Hematopoietic multipotent progenitor cell treated with erythropoietin and hydrocortisone succinate and interleukin-3 and kit ligand, for 6 days (in vitro differentiated cells): ENCODE measurements around the gene SLC35F1.
"Not testable (repeated sequence)": the region's sequence is repeated elsewhere in the genome, so short reads cannot be mapped to it uniquely, and the experiment has no call there.

Experiments
- DNase-seq: peaks from one replicate; pipeline ENCODE4 v3.0.0-alpha.2; 2015

The SLC35F1 gene

DNA sequence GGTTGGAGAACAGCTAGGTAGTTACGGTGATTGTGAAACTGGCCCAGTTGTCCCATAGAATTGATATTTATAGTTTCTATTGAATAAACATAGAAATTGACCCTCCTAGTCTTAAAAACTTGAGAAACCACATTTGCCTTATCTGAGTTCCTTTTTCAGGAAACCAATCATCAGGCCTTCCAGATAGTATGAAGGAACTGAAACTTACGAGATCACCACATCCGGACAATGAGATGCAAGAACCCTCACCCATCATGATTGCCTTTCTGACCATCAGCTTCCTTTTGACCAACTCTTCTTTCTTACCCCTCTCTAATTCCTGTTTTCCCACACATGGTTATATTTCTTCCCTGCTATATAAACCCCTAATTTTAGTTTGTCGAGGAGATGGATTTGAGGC, 21.8 kb downstream of the SLC35F1 start:
- no peak for DNase-seq

DNA sequence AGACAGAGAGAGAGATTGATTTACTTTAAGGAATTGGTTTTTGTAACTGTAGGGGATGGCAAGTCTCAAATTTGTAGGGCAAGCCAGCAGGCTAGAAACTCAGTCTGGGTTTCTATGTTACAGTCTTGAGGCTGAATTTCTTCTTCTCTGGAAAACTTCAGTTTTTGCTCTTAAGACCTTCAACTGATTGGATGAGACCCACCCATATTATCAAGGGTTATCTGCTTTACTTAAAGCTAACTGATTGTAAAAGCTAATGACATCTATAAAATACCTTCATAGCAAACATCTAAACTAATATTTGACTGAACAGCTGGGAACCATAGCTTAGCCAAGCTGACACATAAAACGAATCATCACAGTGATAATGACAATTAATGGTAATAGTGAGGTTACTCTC, 22.4 kb downstream of the SLC35F1 start:
- no peak for DNase-seq

DNA sequence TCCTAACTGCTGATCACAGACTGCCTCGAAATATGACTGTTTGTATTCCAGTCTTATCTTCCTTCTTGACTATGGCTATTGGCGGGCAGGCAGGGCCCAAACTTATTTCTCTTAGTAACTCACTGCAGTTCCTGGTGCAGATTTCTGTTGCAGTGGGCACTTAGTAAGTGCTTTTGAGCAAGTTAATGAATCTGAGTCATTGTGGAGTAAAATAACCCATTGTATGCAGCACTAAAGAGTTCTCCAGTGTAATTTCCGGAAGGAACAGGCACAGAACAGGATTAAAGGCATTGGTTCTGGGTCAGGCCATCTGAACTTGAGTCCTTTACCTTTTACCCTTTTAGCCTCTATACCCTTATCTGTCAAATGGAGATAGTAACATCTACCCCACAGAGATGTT, 23.6 kb downstream of the SLC35F1 start:
- no peak for DNase-seq

DNA sequence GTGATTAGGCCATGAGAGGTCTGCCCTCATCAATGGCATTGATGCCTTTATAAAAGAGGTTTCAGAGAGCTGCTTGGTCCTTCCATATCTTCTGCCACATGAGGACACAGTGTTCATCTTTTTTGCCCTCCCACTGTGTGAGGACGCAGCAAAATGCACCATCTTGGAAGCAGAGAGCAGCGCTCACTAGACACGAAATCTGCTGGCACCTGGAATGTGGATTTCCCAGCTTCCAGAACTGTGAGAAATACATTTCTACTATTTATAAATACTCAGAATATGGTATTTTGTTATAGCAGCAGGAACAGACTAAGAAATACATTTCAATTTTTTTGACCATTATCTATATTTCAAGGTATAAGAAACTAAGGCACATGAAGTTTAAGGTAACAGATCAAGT, 24.9 kb downstream of the SLC35F1 start:
- DNase-seq, result no peak

DNA sequence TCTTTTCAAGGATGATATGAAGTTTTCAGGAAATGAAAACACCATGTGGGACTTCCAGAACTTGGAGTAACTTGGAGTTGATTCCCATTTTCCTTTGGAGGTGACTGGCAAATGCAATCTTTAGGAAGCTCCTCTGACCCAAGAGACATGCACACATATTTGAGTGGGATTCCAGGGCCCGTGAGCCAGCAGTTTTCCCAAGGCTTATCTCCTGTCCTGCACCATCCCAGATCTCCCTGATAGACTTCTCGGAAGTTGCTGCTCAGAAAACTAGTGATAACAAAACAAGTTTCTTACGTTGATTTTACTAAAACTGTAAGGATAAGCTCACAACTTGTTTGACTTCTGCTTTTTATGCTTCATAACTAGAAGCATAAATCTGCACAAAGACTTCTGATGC, 25.6 kb downstream of the SLC35F1 start:
- no peak for DNase-seq

DNA sequence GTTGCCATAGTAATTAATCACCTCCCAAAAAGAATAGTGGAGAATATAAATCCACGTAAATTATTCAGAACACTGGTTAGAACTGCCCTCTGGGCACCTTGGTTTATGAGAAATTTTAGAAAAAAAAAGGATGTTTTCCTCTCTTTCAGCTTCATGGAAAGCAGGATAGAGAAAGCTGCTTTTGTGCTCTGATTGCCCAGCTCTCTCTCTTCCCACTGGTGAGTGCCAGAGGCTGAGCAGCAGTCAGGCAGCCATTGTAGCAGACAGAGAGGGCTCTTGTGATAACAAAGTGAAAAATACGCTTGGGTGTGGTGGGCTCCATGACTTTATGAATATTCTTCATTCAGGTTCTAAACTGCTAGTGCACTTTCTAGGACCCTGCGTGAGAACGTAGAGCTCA, 26.4 kb downstream of the SLC35F1 start:
- no peak for DNase-seq

DNA sequence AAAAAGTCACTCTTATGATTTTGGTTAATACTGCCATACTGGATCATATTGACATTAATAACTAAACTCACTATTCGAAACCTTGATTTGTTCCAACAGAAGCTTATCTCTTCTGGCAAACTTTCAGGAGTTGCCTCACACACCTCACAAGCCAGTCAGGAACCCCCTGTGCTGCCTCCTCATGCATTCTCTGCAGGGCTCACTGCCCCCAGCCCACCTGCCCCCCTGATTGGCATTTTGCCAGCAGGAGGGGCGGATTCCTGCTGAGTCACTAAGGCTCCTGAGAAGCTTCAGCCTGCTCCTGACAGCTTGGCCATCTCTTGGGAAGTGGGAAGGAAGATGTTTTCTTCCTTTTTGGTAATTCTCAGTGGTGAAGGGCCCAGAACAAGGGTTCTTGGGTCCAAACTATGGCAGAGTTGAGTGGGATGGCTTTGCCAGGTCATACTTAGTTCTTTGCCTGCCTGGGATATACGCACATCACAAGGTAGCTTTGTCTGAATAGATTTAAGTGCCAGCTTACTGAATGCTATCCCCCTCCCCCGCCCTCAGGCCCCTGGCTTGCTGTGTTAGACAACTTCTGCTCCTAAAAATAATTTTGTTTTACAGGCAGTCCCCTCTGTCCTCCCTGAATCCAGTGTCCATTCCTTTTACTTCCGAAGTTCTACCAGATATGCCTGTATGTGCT, 31.4 kb downstream of the SLC35F1 start:
- DNase-seq, result no peak

DNA sequence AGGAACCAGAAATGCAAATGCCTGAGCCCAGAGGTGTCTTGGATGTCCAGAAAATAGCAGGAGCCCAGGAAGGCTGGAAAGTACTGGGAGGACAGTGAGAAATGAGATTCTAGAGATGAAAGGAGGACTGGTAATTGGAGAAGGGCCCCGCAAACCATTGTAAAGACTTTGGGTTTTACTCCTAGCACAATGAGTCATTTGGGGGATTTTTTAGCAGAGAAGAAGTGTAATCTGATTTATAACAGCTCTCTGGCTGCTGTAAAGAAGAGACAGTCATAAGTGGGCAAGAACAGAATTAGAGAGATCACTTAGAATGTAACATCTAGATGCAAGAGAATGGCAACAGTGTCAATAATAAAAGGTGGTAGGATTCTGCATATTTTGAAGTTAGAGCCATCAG, 40.2 kb downstream of the SLC35F1 start:
- no peak for DNase-seq

DNA sequence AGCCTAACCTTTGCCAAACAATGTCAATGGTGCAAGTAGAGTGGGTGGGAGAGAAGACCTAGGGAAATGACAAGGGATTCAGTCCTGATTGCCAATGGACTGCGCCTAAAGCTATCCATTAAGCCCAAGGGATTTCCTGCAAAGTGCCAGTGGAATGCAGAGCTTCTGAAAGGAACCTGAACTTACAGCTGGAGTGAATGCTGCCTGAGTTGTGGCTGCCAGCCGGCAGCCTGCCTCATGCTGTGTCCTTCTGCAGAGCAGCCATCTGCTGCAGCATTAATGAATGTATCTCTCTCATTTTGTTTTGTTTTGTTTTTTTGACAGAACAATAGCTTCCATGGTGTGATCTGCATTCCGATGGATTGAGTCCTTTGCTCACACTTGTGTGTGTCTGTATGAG, 44.7 kb downstream of the SLC35F1 start:
- DNase-seq, result no peak

DNA sequence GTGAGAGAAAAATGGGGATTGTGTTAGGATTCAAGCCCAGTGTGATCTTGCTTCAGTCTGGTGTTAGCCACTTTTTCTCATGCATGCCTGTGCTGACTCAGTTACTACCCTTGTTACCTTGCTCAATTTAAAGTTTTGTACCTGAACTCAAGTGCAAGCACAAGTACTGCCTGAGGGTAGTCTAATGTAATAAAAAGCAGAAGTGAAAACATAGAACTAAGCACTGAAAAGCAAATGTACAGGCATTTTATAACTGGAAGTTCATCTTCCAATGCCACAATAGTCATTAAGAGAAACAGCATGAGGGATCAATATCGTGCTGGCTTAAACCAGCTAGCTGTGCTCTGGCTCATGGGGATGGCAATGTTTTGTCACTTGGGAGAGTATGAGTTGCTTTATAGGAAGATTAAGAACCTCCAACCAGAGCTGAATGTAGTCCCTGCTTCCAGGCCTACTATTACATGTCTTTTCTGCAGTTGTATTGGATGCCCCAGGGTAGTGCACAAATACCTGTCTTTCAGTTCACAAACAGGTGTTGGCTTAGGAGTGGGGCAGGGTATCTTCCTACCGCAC, 48.7 kb downstream of the SLC35F1 start:
- no peak for DNase-seq

DNA sequence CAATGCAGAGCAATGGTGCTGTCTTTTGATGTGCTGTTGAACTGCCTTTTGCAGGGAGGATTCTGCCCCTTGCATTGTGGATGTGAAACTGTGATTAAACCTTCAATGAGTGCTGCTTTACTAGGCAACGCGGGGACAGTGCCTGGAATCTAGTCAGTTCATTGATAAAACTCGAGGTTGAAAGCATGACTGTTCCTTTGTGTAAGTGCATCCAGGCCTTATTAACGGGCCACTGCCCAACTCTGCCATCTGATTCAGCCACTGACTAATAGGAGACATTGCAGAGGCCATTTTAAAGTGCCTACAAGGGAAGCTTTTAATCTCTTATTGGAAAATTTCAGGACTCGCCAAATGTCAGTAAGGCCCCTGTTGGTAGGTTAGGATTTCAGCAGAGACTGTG, 49.3 kb downstream of the SLC35F1 start:
- no peak for DNase-seq

DNA sequence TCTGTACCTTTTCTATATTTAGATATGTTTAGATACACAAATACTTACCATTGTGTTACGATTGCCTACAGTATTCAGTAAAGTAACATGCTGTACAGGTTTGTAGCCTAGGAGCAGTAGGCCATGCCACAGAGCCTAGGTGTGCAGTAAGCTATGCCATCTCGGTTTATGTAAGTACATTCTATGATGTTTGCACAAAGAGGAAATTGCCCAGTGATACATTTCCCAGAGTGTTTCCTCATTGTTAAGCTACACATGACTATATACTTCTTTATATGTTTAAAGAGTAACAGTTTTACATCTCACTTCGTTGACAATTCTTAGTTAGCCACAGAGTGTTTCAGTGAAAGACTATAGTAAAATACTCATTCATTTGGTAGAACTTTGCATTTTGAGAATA, 51.5 kb downstream of the SLC35F1 start:
- DNase-seq, result no peak

DNA sequence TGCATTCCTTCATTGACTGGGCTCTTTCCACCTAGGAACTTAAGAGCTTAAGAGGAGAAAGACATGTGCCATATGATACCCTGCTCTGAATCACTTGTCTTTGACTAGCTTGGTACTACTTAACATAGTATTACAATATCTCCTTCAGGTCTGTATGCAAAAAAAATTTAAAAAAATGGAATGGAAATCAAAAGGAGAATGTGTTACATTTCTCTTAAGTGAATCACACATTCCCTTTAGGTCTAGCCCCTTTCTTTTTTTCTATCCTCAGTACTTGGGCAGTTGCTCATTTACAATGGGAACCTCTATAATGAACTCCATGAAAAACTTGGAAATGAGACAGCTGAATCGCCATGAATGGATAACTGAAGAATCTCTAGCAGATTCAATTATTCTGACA, 53.8 kb downstream of the SLC35F1 start:
- no peak for DNase-seq

DNA sequence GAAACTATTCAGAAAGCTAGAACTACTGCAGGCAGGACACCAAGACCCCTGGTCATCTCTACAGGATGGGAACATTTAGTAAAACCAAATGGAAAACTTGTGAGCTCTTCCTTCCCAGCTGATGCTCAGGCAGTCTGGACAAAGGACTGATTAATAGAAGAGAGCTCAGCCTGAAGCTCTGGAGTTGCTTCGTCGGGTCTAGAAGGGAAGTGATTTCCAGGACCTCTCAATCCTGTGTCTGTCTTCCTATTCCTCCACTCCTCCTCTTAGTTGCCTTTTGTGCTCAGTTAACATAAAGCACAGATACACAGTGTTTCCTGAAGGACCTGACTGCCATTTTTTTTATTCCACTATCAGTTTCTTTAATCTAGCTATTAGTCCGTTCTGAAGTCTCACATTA, 54.2 kb downstream of the SLC35F1 start:
- no peak for DNase-seq

DNA sequence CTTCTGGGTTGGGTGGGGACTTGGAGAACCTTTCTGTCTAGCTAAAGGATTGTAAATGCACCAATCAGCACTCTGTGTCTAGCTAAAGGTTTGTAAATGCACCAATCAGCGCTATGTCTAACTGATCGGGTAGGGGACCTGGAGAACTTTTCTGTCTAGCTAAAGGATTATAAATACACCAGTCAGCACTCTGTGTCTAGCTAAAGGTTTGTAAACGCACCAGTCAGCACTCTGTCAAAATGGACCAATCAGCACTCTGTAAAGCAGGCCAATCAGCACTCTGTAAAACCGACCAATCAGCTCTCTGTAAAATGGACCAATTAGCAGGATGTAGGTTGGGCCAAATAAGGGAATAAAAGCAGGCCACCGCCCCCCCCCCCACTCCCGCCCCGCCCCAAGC, 58.7 kb downstream of the SLC35F1 start:
- DNase-seq, result not testable (repeated sequence)

DNA sequence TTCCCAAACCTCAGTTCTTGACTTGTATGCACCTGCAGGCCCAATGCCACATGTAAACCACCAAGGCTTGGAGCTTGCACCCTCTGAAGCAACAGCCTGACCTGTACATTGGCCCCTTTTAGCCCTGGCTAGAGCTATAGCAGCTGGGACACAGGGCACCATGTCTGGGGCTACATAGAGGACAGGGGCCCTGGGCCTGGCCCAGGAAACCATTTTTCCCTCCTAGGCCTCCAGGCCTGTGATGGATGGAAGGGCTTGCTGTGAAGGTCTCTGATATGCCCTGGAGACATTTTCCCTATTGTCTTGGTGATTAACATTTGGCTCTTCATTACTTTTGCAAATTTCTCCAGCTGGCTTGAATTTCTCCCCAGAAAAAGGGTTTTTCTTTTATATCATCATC, 64.6 kb downstream of the SLC35F1 start:
- no peak for DNase-seq

DNA sequence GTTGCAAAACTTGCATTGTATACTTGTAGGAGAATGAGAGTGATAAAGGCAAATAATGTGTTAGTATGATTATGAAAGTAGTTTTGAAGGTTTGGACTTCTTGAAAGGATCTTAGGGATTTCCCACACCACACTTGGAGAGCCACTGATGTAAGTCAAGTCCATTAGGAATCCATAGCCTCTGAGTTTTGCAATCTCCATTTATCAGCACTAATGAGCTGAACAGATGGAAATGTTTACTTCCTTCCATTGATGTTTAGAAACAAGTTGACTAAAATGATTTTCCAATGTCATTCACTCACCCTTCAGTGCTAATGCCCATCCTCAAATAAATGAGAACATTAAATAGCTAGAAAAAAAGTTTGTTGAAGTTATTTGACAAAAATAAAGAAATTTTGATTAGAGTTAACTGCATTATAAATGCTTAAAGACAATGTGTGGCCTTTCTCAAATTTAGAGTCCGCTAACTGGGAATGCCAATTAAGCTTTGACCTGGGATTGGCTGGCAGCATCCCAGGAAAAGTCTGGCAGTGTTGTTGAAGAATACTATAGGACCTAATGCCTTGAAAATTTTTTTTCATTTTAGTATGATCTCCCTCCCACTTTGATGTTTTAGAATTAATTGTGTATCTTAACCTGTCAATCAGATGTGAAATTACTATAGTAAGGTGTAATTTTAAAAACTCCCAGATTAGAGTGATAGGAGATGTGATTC, 68.0 kb downstream of the SLC35F1 start:
- DNase-seq, result no peak

DNA sequence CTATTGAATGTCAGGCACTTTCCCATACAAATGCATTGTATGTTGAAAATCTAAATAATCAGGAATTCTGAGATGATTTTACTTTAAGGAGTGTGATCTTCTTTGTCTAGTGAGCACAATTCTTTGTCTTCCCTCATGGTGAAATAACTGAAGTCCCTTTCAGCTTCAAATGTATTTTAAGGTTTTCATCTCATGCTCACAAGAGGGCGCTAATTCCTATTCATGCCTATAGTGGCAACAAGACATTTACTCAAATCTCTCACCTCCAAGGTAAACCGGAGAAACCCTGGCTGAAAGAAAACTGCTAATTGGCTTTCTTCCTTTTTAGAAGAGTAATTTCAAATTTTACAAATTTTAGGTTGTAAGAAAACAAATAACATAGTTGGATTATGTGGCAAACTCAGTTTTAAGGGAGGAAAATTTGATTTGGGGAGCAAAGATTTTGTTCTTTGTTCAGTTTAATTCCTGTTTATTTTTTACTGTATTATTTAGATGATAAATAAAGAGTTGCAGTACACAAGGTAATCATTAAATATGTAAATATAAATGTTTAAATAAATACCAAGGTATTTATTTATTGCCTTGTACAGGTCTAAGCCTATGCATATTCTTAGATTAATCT, 69.1 kb downstream of the SLC35F1 start:
- DNase-seq, result peak; percentile 71

DNA sequence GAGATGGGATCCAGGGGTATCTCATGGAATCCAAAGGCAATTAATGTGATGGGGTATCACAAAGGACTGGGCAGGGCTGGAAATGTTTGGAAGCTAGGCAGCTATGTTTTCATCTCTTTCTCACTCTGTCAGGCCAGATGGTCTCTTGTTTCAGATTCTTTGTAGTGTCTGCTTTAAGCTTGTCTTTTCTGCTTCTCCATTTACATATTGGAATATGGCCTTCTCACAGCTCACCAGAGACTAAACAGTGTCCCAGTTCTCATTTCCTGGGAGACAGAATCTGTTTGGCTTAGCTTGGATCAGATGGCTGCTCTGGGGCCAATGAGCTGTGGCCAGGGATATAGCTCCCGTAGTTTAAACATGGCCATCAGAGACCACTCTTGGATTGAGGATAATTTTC, 78.9 kb downstream of the SLC35F1 start:
- no peak for DNase-seq

DNA sequence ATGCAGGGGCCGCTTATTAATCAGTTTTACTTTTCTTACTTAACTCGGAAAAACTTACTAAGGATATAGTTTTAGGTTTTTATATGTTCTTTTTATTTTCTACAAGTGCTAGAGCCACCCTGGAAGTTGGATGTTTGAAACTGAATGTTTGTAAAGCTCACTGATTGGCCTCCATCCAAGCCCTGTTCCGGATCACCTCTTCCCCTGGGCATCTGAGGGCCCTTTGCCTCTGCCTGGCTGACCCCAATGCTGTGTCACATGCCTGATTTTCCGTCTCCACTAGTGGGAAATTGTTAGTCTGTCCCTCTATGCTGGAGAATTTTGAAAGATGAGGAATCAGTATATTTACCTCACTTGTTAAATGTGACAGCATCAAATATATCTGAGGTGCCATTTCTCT, 79.3 kb downstream of the SLC35F1 start:
- DNase-seq, result no peak

DNA sequence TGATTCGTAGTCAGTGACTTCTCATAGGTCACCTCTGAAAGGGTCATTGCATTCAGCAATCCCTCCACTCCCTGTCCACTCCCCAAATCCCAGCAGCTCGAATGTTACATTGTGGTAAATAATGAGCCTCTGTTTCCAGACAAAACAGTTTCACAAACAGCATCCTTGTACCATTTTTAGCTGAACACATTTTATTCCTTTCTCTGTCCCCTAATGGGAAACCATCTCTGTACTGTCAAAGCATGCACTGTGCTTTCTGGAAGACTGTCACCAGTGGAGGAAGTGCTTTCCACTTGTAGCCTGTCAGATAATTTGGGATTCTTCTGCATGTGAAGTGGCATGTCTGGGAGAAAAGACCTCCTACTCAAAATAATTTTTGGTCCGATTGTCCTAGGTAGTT, 82.0 kb downstream of the SLC35F1 start:
- no peak for DNase-seq

DNA sequence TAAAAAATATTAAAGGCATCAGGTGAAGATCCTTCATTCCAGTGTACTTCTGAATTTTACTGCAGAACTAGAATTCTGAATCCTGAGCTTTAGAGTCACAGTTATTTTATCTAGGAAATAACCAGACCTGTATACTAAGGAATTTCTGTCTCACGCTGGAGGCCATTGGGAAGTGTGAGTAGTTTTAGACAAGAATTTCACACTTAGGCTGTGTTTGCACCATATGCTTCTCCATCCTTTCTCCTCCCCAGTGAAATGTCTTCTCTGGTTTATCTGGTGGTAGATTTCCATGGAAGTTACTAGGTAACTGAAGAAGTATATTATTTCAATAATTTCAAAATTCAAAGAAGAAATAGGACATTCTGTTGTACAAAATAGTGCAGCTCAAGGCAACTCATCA, 83.1 kb downstream of the SLC35F1 start:
- DNase-seq, result no peak

DNA sequence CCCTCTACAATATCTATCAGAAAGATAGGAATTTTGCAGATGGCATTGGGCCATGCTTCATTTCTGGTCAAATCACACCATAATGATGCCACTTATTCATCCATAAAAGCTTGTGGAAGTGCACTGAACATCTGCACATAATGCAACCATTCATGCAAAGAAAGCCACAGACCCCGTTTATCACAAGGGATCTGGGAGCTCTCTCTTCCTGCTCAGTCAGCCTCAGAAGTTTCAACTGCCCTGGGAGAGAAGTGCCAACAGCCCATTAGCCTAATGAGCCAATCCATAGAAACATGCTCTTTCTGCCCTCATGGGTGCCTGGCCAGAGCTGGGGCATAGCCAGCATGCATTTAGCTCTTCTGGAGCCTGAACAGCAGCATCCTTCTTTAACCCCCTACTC, 85.8 kb downstream of the SLC35F1 start:
- DNase-seq, result no peak

DNA sequence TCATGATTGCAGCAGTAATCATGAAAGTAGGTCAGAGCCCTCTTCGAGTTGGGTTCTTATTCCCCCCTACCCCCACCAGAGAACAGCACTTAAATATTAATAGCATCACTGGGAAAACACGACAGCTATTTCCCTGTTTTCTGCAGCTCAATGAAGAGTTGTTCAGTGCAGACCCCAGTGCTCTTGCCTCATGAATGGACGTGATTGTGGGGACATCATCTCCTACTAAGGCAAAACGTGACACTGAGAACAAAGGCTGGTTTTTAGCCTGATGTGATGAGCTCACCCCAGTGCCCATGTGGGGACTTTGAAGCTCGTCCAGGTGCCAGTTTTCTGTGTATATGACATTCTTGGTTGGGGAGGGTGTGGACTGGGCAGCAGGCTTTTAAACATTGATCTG, 105.9 kb downstream of the SLC35F1 start:
- no peak for DNase-seq
